ENCODE data around the gene AP3B1.

GRCh38 chr5:78062645-78063044 is 231.9 kb downstream of the AP3B1 start:
- TF ChIP-seq CTCF (IDR thresholded peaks at IDR 0.05; ENCODE audit: insufficient read depth, low read length, poor library complexity, severe bottlenecking): no peak
- TF ChIP-seq EZH2phosphoT487 (conservative IDR thresholded peaks at IDR 0.05; ENCODE audit: low read length): no peak

All from SU-DHL-6 (cell line).